Medulla oblongata (tissue), 1 donor: ENCODE data around the gene UBL4A.

Experiments used
- DNase-seq: peaks from one replicate; pipeline ENCODE4 v3.0.0-alpha.2; 2015; ENCODE audit errors: extremely low spot score

Gene UBL4A

GRCh38 chrX:154439841-154440240 lies 46.6 kb downstream of the UBL4A start:
- no peak for DNase-seq

GRCh38 chrX:154437971-154438893 lies 48.2 kb downstream of the UBL4A start:
- no peak for DNase-seq

GRCh38 chrX:154436983-154437752 lies 49.2 kb downstream of the UBL4A start, which contains the start of gene GDI1:
Gene GDI1 (plus strand): TSS chrX:154437154. CDS start chrX:154437255, 101 bp downstream.
- DNase-seq: no peak

- no peak for DNase-seq
Measured at GRCh38 chrX:154436374-154436982, 49.9 kb downstream of the UBL4A start.

GRCh38 chrX:154435171-154435733 lies 51.2 kb downstream of the UBL4A start:
- no peak for DNase-seq

- no peak for DNase-seq
Measured at GRCh38 chrX:154434394-154435168, 51.8 kb downstream of the UBL4A start.
